OCI-LY7 (cell line): ENCODE data around the gene TPSD1. TPM values are rescaled to one million over a fixed set of nuclear protein-coding genes. Genes with fewer than 3 reads are reported as not detected.

Experiments
- BruUV-seq: library from RNA; stranded (reverse); fragments of 400-500 nt; replicated peaks from 2 replicates; lab custom pipeline; 2021; lab: Mats Ljungman, UMichigan
- CTCF ChIA-PET: fragments of 300-600 bp; sonication (Branson Sonifier 250); formaldehyde crosslinking; loops from one replicate; lab custom pipeline; 2022; ENCODE audit warnings: antibody characterized with exemption; ENCODE audit not compliant: unreplicated experiment; lab: Charles Lee
- POLR2A ChIA-PET: fragments of 300-600 bp; sonication (Branson Sonifier 250); formaldehyde crosslinking; loops from one replicate; lab custom pipeline; 2022; ENCODE audit warnings: antibody characterized with exemption; lab: Charles Lee
- DNase-seq: peaks from one replicate; pipeline ENCODE4 v3.0.0-alpha.2; 2015; ENCODE audit warnings: low spot score
- H2AFZ ChIP-seq: fragments of 200-600 bp; sonication (generic), shearing (Covaris generic); 2 replicates; pipeline ENCODE4 v1.6.1; 2014; ENCODE audit warnings: mild to moderate bottlenecking, antibody characterized with exemption, low read length, moderate library complexity
- H3K27ac ChIP-seq: fragments of 200-600 bp; sonication (generic); 2 replicates; pipeline ENCODE4 v1.5.1; 2014; ENCODE audit warnings: mixed run types, low read depth, mild to moderate bottlenecking, moderate library complexity, low read length, inconsistent platforms; ENCODE audit not compliant: poor library complexity, severe bottlenecking
- H3K36me3 ChIP-seq: fragments of 200-600 bp; sonication (generic); 2 replicates; pipeline ENCODE4 v1.6.1; 2014; ENCODE audit warnings: mild to moderate bottlenecking, antibody characterized with exemption, low read length, moderate library complexity, mixed read lengths; ENCODE audit not compliant: insufficient read depth
- H3K4me1 ChIP-seq: fragments of 200-600 bp; sonication (generic); 2 replicates; pipeline ENCODE4 v1.5.1; 2014; ENCODE audit warnings: mild to moderate bottlenecking, low read length; ENCODE audit not compliant: insufficient read depth, poor library complexity, severe bottlenecking
- H3K4me2 ChIP-seq: fragments of 200-600 bp; sonication (generic); 2 replicates; pipeline ENCODE4 v1.6.1; 2014; ENCODE audit warnings: mild to moderate bottlenecking, low read length
- H3K4me3 ChIP-seq: fragments of 200-600 bp; sonication (generic); 2 replicates; pipeline ENCODE4 v1.5.1; 2014; ENCODE audit warnings: mild to moderate bottlenecking, low read depth, low read length; ENCODE audit not compliant: poor library complexity, severe bottlenecking
- H3K79me2 ChIP-seq: fragments of 200-600 bp; sonication (generic); 2 replicates; pipeline ENCODE4 v1.6.1; 2016; ENCODE audit warnings: low read depth, mild to moderate bottlenecking, low read length, moderate library complexity, mixed read lengths; ENCODE audit not compliant: insufficient read depth
- H3K9me2 ChIP-seq: fragments of 200-600 bp; sonication (generic); 2 replicates; pipeline ENCODE4 v1.6.1; 2016; ENCODE audit warnings: mild to moderate bottlenecking, low read length, mixed read lengths; ENCODE audit not compliant: insufficient read depth
- H3K9me3 ChIP-seq: fragments of 200-600 bp; sonication (generic); 2 replicates; pipeline ENCODE4 v1.6.1; 2014; ENCODE audit warnings: mild to moderate bottlenecking, mixed run types, low read length, mixed read lengths
- H4K20me1 ChIP-seq: fragments of 200-600 bp; sonication (generic); 2 replicates; pipeline ENCODE4 v1.6.1; 2014; ENCODE audit warnings: mild to moderate bottlenecking, antibody characterized with exemption, low read length, moderate library complexity, mixed read lengths; ENCODE audit not compliant: insufficient read depth
- CTCF ChIP-seq: fragments of 200-600 bp; sonication (generic); conservative IDR thresholded peaks from 2 replicates; pipeline ENCODE4 v1.5.1; 2014; ENCODE audit warnings: mild to moderate bottlenecking, antibody characterized with exemption, low read length, moderate library complexity, mixed read lengths
- EZH2phosphoT487 ChIP-seq: fragments of 200-600 bp; sonication (generic); IDR thresholded peaks from 2 replicates; pipeline ENCODE4 v1.6.1; 2018; ENCODE audit warnings: low read depth, borderline replicate concordance, mild to moderate bottlenecking, mixed run types, antibody characterized with exemption, low read length, moderate library complexity, mixed read lengths
- intact Hi-C: fragments of 100-400 bp; cut with micrococcal nuclease; formaldehyde crosslinking; loops from one replicate; pipeline ENCODE4 v1.10.0; 2022; ENCODE audit not compliant: unreplicated experiment
- total RNA-seq, 2 experiments: library from RNA; depleted of rRNA in 1 of 2; stranded (reverse); fragments of >200 nt in 1 of 2; shearing (Covaris generic) in 1 of 2; gene quantifications; 2 replicates each; pipeline ENCODE4 v1.2.3, GENCODE V29; 2014 to 2022

The TPSD1 gene
- total RNA-seq, 2 experiments from 2014 or later: not detected

DNA sequence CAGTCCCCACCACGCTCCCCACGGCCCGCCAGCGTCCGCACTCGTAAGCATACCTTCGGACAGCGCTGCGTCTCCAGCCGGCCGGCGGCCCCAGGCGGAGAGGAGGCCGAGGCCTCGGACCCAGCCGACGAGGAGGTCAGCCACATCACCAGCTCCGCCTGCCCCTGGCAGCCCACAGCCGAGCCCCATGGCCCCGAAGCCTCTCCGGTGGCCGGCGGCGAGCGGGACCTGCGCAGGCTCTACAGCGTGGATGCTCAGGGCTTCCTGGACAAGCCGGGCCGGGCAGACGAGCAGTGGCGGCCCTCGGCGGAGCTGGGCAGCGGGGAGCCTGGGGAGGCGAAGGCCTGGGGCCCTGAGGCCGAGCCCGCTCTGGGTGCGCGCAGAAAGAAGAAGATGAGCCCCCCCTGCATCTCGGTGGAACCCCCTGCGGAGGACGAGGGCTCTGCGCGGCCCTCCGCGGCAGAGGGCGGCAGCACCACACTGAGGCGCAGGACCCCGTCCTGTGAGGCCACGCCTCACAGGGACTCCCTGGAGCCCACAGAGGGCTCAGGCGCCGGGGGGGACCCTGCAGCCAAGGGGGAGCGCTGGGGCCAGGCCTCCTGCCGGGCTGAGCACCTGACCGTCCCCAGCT, 35.7 kb upstream of the TPSD1 start:
- Histone ChIP-seq H3K4me1 (no peaks in the 10 kb centered on the region), H4K20me1 (no peaks in the 10 kb centered on the region), H3K9me3 (no peaks in the 10 kb centered on the region), H3K36me3 (no peaks in the 10 kb centered on the region), H3K79me2 (no peaks in the 10 kb centered on the region), H3K4me3 (no peak overlapping the region), H3K4me2 (no peak overlapping the region), H2AFZ (no peak overlapping the region), H3K27ac (no peak overlapping the region), H3K9me2 (no peaks in the 10 kb centered on the region)
- no peak for DNase-seq
- ChIA-PET POLR2A (no interaction called here), CTCF (no interaction called here)
- TF ChIP-seq CTCF: no peak
- no peak for TF ChIP-seq EZH2phosphoT487
- no TSS peak for BruUV-seq
- intact Hi-C loops: no loop called here

DNA sequence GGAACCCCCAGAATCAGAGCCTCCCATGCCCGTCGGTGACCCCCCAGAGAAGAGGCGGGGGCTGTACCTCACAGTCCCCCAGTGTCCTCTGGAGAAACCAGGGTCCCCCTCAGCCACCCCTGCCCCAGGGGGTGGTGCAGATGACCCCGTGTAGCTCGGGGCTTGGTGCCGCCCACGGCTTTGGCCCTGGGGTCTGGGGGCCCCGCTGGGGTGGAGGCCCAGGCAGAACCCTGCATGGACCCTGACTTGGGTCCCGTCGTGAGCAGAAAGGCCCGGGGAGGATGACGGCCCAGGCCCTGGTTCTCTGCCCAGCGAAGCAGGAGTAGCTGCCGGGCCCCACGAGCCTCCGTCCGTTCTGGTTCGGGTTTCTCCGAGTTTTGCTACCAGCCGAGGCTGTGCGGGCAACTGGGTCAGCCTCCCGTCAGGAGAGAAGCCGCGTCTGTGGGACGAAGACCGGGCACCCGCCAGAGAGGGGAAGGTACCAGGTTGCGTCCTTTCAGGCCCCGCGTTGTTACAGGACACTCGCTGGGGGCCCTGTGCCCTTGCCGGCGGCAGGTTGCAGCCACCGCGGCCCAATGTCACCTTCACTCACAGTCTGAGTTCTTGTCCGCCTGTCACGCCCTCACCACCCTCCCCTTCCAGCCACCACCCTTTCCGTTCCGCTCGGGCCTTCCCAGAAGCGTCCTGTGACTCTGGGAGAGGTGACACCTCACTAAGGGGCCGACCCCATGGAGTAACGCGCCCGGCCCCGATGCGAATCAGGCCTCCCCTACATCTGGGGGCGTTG, 34.8 kb upstream of the TPSD1 start:
- ChIA-PET CTCF (interaction anchor here (0.6 kb wide), 1 partner anchor 121 kb away, joined by 3 read pairs; no protein-coding TSS in a partner anchor), POLR2A (no interaction called here)
- Histone ChIP-seq H3K4me3 (no peak overlapping the region), H3K79me2 (no peaks in the 10 kb centered on the region), H4K20me1 (no peaks in the 10 kb centered on the region), H3K4me1 (no peaks in the 10 kb centered on the region), H3K36me3 (no peaks in the 10 kb centered on the region), H3K9me2 (no peaks in the 10 kb centered on the region), H2AFZ (no peak overlapping the region), H3K9me3 (no peaks in the 10 kb centered on the region), H3K27ac (no peak overlapping the region), H3K4me2 (no peak overlapping the region)
- no TSS peak for BruUV-seq
- DNase-seq: no peak
- intact Hi-C loops: no loop called here
- TF ChIP-seq EZH2phosphoT487 (no peak), CTCF (no peak)
